HepG2 (cell line): ENCODE results near the gene WSB1. TPM values are rescaled to one million over a fixed set of nuclear protein-coding genes. Genes with fewer than 3 reads are reported as not detected.

Source experiments
- ATAC-seq: fragments of 200-7000 bp; cut with Tn5 transposase; 3 replicates; pipeline ENCODE4 v1.9.1; 2020; ENCODE audit warnings: mild to moderate bottlenecking, moderate library complexity
- BruUV-seq: library from RNA; stranded (reverse); fragments of 400-500 nt; replicated peaks from 2 replicates; lab custom pipeline; 2021; lab: Mats Ljungman, UMichigan
- CTCF ChIA-PET: fragments of 300-600 bp; formaldehyde crosslinking; extraction: SDS; loops from one replicate; lab custom pipeline; 2021; ENCODE audit warnings: low total read pairs, inconsistent platforms, low intra/inter-chr PET ratio; lab: Yijun Ruan, JAX
- POLR2A ChIA-PET: fragments of 350-600 bp; sonication (Branson Sonifier 250); formaldehyde crosslinking; loops from one replicate; lab custom pipeline; 2020; ENCODE audit warnings: antibody characterized with exemption, inconsistent platforms; lab: Yijun Ruan, JAX
- DNase-seq: peaks from one replicate; pipeline ENCODE4 v3.0.0-alpha.2; 2015; ENCODE audit warnings: low spot score
- FAIRE-seq: peaks from 3 replicates; lab custom pipeline; 2011; peaks lifted over from hg19 to GRCh38; lab: Jason Lieb, UNC
- H2AFZ ChIP-seq: one replicate; pipeline ENCODE4 v1.6.1; 2011; ENCODE audit warnings: low read length, inconsistent platforms
- H3K27ac ChIP-seq: fragments of 300-600 bp; 3 replicates; pipeline ENCODE4 v1.8.0; 2011; ENCODE audit warnings: mixed run types, mild to moderate bottlenecking, mixed read lengths, low read length, inconsistent platforms; ENCODE audit not compliant: insufficient read depth; ENCODE audit errors: extremely low read length
- H3K27me3 ChIP-seq, 2 experiments: fragments of 200-600 bp in 1 of 2; 2 replicates in 1 of 2; 3 replicates in 1 of 2; pipeline versions ENCODE4 v1.6.0 to v1.8.0; 2011; ENCODE audit warnings: low read length in 2 of 2, mild to moderate bottlenecking in 2 of 2, moderate library complexity in 2 of 2, inconsistent platforms in 1 of 2; ENCODE audit not compliant: insufficient read depth in 2 of 2, control insufficient read depth in 1 of 2
- H3K36me3 ChIP-seq, 2 experiments: fragments of 200-600 bp in 1 of 2; replicated peaks in 1 of 2; 2 replicates in 1 of 2; 3 replicates in 1 of 2; pipeline versions ENCODE4 v1.5.1 to v1.8.0; 2011; ENCODE audit warnings: low read length in 2 of 2, inconsistent platforms in 1 of 2; ENCODE audit not compliant: insufficient read depth in 2 of 2, control insufficient read depth in 1 of 2
- H3K4me1 ChIP-seq: 2 replicates; pipeline ENCODE4 v1.5.1; 2012; ENCODE audit warnings: low read length, inconsistent platforms; ENCODE audit not compliant: insufficient read depth
- H3K4me2 ChIP-seq: 2 replicates; pipeline ENCODE4 v1.6.0; 2011; ENCODE audit warnings: low read depth, low read length, inconsistent platforms
- H3K4me3 ChIP-seq, 3 experiments: fragments of 200-600 bp in 1 of 3; sonication (generic), shearing (Covaris generic) in 1 of 3; replicated peaks in 1 of 3; 2 replicates each; pipeline ENCODE4 v1.5.1; 2011 to 2016; ENCODE audit warnings: low read length in 3 of 3, inconsistent platforms in 2 of 3, low read depth in 2 of 3, mild to moderate bottlenecking in 2 of 3, control low read depth in 1 of 3, mixed read lengths in 1 of 3; ENCODE audit not compliant: insufficient read depth in 1 of 3
- H3K79me2 ChIP-seq: one replicate; pipeline ENCODE4 v1.6.1; 2011; ENCODE audit warnings: low read length, inconsistent platforms; ENCODE audit not compliant: insufficient read depth
- H3K9ac ChIP-seq: 2 replicates; pipeline ENCODE4 v1.6.0; 2011; ENCODE audit warnings: mild to moderate bottlenecking, low read depth, low read length, inconsistent platforms; ENCODE audit not compliant: insufficient read depth
- H3K9me3 ChIP-seq: 2 replicates; pipeline ENCODE4 v1.5.1; 2012; ENCODE audit warnings: mild to moderate bottlenecking, low read length
- H4K20me1 ChIP-seq: 2 replicates; pipeline ENCODE4 v1.6.0; 2011; ENCODE audit warnings: inconsistent platforms, mild to moderate bottlenecking, low read length, moderate library complexity; ENCODE audit not compliant: insufficient read depth
- CENPT ChIP-seq: sonication (generic); formaldehyde crosslinking; IDR thresholded peaks from 2 replicates; pipeline ENCODE4 v1.8.0; 2022; ENCODE audit warnings: low read depth, mild to moderate bottlenecking, moderate library complexity, missing genetic modification reagents
- CHD4 ChIP-seq: fragments of 200-600 bp; sonication (generic); IDR thresholded peaks from 2 replicates; pipeline ENCODE4 v1.7.0; 2017; ENCODE audit warnings: mild to moderate bottlenecking, low read length, borderline replicate concordance
- FOXC1 ChIP-seq: sonication (generic); formaldehyde crosslinking; IDR thresholded peaks from 2 replicates; pipeline ENCODE4 v1.8.0; 2022; ENCODE audit warnings: mild to moderate bottlenecking, missing genetic modification reagents, borderline replicate concordance
- PCBP2 ChIP-seq: fragments of 200-400 bp; formaldehyde crosslinking; optimal IDR thresholded peaks from 2 replicates; pipeline ENCODE3; 2018; ENCODE audit warnings: low read length, low read depth; ENCODE audit not compliant: poor library complexity, severe bottlenecking
- SMARCC2 ChIP-seq: fragments of 450-650 bp; IDR thresholded peaks from 2 replicates; pipeline ENCODE4 v1.6.1; 2017; ENCODE audit warnings: antibody characterized with exemption, mild to moderate bottlenecking
- ZNF549 ChIP-seq: sonication (generic); formaldehyde crosslinking; IDR thresholded peaks from 2 replicates; pipeline ENCODE4 v1.5.0; 2020; ENCODE audit warnings: missing genetic modification reagents
- ZNF629 ChIP-seq: sonication (generic); formaldehyde crosslinking; conservative IDR thresholded peaks from 2 replicates; pipeline ENCODE4 v1.5.0; 2020; ENCODE audit warnings: missing genetic modification reagents
- WGBS: methylation state at CpG from one replicate; pipeline ENCODE4 v1.1.6; 2017; ENCODE audit warnings: low lambda C conversion rate; 5-methylcytosine and 5-hydroxymethylcytosine counted together
- in situ Hi-C: cut with HindIII; loops from 2 replicates; pipeline ENCODE4 v1.10.0; 2017; ENCODE audit warnings: low pct_unique_long_range_greater_than_20kb; ENCODE audit not compliant: extremely low pct_ligation_motif_present
- intact Hi-C: fragments of 100-400 bp; cut with micrococcal nuclease; formaldehyde crosslinking; loops from one replicate; pipeline ENCODE4 v1.10.0; 2022; ENCODE audit not compliant: unreplicated experiment
- polyA plus RNA-seq, 8 experiments: library from polyadenylated mRNA; depleted of rRNA in 3 of 8; stranded (reverse) in 7 of 8; unstranded in 1 of 8; fragments of >200 nt; fragmentation: Illumina TruSeq in 4 of 8; extraction: Trizol in 4 of 8; gene quantifications; 2 replicates each; pipeline versions ENCODE4 v1.2.1 to v1.2.3, GENCODE V29; 2011 to 2016; ENCODE audit warnings: low read depth in 4 of 8, missing spikeins in 1 of 8, mixed read lengths in 1 of 8; ENCODE audit not compliant: insufficient read depth in 1 of 8
- total RNA-seq, 5 experiments: library from RNA; depleted of rRNA; stranded (reverse); fragments of >200 nt; fragmentation: Illumina TruSeq; extraction: Trizol; gene quantifications; 2 replicates each; pipeline ENCODE4 v1.2.3, GENCODE V29; 2016; ENCODE audit warnings: low read depth in 1 of 5
- TF ChIP-seq, protein P1 (sequence below): IDR thresholded peaks from 2 replicates; pipeline ENCODE4 v1.6.1; 2016; ENCODE audit warnings: missing compliant biosample characterization, missing genetic modification reagents, borderline replicate concordance

The WSB1 gene
- total and polyA plus RNA-seq, 2 of the 13 experiments (the other 11 are each of a cell fraction or from before 2014, with no cell fraction given) = 81.3 to 294 TPM

- Histone ChIP-seq H3K36me3 (no peaks in the 10 kb centered on the region), H3K4me3 (no peak overlapping the region), H3K79me2 (no peaks in the 10 kb centered on the region), H3K9me3 (no peaks in the 10 kb centered on the region), H2AFZ (no peak overlapping the region), H4K20me1 (no peaks in the 10 kb centered on the region), H3K27ac (no peak overlapping the region), H3K27me3 (0 out of 5 replicates have a peak, but pooled peaks cover 0 to 3% of the 10 kb centered on the region in 2 experiments), H3K9ac (no peak overlapping the region), H3K4me2 (no peak overlapping the region), H3K4me1 (peaks cover 38% of the 10 kb centered on the region)
- intact Hi-C loops (no loop called here), in situ Hi-C loops (no loop called here)
- DNase-seq = no peak
- no peak for FAIRE-seq
- POLR2A ChIA-PET = no interaction called here
- ATAC-seq = no peak
- no peak for TF ChIP-seq ZNF549 (CRISPR knock-in tag)
- CTCF ChIA-PET = no interaction called here
- WGBS = 76% methylated on average over 2 of the region's 2 CpGs
- no TSS peak for BruUV-seq
Measured at GRCh38 chr17:27288183-27288582, 5.7 kb upstream of the WSB1 start.

GRCh38 chr17:27289856-27290255 lies 4.1 kb upstream of the WSB1 start:
- Histone ChIP-seq H3K4me2 (no peak overlapping the region), H3K36me3 (no peaks in the 10 kb centered on the region), H3K9ac (no peak overlapping the region), H2AFZ (no peak overlapping the region), H3K9me3 (no peaks in the 10 kb centered on the region), H3K27me3 (peaks cover 0 to under 1% of the 10 kb centered on the region in 2 experiments; a peak in 1 of 5 replicates), H3K4me1 (peaks cover 41% of the 10 kb centered on the region), H3K79me2 (peaks cover 9% of the 10 kb centered on the region), H3K4me3 (no peak overlapping the region), H3K27ac (no peak overlapping the region), H4K20me1 (no peaks in the 10 kb centered on the region)
- TF ChIP-seq, protein P1, sequence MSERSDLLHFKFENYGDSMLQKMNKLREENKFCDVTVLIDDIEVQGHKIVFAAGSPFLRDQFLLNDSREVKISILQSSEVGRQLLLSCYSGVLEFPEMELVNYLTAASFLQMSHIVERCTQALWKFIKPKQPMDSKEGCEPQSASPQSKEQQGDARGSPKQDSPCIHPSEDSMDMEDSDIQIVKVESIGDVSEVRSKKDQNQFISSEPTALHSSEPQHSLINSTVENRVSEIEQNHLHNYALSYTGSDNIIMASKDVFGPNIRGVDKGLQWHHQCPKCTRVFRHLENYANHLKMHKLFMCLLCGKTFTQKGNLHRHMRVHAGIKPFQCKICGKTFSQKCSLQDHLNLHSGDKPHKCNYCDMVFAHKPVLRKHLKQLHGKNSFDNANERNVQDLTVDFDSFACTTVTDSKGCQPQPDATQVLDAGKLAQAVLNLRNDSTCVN = no peak
- TF ChIP-seq CENPT (CRISPR knock-in tag) (no peak), FOXC1 (CRISPR knock-in tag) (no peak), SMARCC2 (no peak), PCBP2 (no peak), CHD4 (peak; percentile 64; the same call in 1 of the 2 replicates), ZNF629 (CRISPR knock-in tag) (peak; percentile 91)
- in situ Hi-C loops (loop anchor here (5.0 kb wide), 1 partner anchor 43 kb away; no protein-coding TSS in a partner anchor), intact Hi-C loops (no loop called here)
- BruUV-seq = no TSS peak
- FAIRE-seq = no peak
- ATAC-seq = no peak
- no peak for DNase-seq
- ChIA-PET POLR2A (no interaction called here), CTCF (no interaction called here)
